Fibroblast of pulmonary artery (primary cell): ENCODE results near the gene CPN2.

Source experiments
- DNase-seq: peaks from one replicate; pipeline ENCODE4 v3.0.0-alpha.2; 2010; ENCODE audit warnings: low read depth
- H3K4me3 ChIP-seq: replicated peaks from 2 replicates; pipeline ENCODE4 v1.5.1; 2011; ENCODE audit warnings: low read depth, mild to moderate bottlenecking, control low read depth, low read length, moderate library complexity
- TF ChIP-seq, protein P1 (sequence below): IDR thresholded peaks from 2 replicates; pipeline ENCODE4 v1.5.1; 2011; ENCODE audit warnings: mild to moderate bottlenecking, control low read depth, low read length, inconsistent platforms; ENCODE audit errors: missing control alignments

CPN2 gene

DNA sequence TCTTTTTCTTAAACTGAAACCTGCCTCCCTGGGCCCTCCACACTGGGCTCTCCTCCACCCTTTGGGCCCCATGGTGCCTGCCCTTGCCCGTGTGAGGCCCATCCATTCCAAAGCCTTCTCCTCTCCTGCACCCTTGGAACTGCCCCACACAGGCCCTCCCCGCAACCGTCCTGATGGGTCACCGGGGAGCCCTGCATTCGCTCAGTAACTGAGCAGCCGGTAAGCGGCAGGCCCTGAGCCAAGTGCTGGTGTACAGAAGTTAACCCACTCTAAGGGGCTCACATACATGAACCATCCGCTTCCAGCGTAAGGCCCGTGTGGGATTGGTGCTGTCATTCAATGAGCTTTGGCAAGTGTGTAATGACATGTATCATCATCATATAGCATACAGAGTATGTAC is 23.8 kb upstream of the CPN2 start:
- H3K4me3 ChIP-seq = no peak overlapping the region
- TF ChIP-seq, protein P1, sequence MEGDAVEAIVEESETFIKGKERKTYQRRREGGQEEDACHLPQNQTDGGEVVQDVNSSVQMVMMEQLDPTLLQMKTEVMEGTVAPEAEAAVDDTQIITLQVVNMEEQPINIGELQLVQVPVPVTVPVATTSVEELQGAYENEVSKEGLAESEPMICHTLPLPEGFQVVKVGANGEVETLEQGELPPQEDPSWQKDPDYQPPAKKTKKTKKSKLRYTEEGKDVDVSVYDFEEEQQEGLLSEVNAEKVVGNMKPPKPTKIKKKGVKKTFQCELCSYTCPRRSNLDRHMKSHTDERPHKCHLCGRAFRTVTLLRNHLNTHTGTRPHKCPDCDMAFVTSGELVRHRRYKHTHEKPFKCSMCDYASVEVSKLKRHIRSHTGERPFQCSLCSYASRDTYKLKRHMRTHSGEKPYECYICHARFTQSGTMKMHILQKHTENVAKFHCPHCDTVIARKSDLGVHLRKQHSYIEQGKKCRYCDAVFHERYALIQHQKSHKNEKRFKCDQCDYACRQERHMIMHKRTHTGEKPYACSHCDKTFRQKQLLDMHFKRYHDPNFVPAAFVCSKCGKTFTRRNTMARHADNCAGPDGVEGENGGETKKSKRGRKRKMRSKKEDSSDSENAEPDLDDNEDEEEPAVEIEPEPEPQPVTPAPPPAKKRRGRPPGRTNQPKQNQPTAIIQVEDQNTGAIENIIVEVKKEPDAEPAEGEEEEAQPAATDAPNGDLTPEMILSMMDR = no peak
- no peak for DNase-seq

DNA sequence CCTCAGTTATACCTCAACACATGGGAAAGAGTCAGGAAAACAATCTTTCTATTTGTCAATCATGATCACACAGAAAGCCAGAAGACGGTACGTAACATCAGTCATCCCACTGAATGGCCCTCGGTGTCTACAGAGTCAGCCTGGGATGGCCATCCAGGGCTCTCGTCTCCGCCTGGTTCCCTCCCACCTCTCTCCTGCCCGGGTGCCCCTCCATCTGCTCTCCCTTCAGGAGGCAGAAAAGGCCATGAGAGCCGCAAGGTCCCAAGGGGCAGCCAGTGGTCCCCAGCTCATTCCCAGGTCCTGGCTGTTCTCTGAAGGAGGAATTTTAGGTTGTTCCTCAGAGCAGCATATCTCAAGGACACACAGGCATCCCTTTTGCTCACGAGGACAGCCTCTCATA is 22.8 kb upstream of the CPN2 start:
- H3K4me3 ChIP-seq = no peak overlapping the region
- TF ChIP-seq, protein P1 = no peak
- DNase-seq = no peak

DNA sequence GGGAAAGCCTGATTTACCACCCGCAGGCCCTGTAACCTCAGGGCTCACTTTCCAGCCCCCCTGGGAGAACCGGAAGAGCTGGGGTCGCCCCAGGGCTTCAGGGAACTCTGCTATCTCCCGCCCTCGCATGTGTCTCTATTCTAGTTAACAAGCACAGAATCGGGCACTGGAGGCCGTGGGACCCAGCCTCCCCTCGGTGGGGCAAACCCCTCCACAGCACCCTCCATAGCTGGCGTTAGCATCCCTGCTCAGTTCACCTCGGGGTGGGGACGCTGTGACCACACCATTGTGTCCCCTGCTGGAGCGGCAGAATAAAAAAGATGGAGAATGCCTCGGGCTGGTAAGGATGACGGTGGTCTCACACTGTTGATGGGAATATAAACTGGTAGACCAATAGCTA is 21.9 kb upstream of the CPN2 start:
- no peak overlapping the region for H3K4me3 ChIP-seq
- DNase-seq = no peak
- TF ChIP-seq, protein P1 = no peak

DNA sequence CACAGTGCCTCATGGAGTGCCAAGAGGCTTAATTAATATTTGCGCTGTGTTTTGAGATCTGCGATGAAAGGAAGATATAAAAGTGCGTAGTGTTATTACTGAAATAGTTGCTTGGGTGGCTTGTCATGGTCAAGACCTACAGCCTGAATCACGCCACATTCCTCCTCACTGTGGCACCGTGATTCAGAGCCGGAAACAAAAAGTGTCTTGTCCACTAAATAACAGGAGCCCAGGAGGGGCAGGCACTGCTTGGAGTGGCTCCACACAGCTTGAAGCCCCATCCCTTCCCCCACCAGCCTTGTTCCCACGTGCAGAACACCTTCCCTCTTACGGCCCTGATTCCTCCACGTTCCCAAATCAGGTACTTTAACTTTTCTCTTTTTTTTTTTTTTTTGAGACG is 19.6 kb upstream of the CPN2 start:
- TF ChIP-seq, protein P1 = no peak
- DNase-seq = no peak

DNA sequence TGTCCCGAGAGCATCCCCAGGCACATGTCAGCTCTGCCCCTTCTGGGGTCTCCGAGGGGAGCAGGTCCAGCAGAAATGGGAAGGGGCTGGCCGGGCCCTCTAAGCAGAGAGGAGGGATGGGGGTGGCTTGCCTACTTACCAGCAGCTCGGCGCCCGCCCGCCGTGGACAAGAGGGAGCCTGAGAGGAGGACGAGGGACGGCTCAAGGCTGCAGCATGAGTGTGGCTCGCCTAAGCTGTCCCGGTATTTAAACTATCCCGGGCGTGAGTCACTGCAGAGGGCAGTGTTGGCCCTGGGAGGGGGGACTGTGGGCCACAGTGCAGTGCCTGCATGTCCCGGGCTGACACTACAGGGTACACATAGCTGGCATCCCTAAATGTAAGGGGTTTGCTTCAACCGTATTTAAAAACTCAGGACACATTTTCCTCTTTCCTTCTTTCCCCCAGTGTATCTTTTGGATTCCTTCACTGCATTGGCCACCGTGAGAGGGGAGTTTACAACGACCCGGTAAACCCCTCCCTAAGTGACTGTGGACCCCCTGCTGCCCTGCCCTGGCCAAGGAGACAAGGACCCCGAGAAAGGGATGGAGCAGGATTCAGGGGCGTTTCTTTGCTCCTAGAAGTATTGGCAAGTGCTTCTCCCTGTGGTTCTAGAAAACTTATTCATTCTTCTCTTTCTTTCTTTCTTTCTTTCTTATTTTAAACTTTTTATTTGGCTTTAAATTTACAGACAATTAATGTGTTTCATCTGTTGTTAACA is 18.6 kb upstream of the CPN2 start, which contains the start of gene LRRC15:
LRRC15 (minus strand) TSS at position 222 of the 758 bp plus-strand sequence. CDS start 8,700 bp downstream, outside the sequence.
- DNase-seq = peak; percentile 45
- TF ChIP-seq, protein P1 = no peak
- H3K4me3 ChIP-seq = no peak within 1 kb of the TSS

More for the DNA sequence above, 19.6 kb upstream of the CPN2 start:
- H3K4me3 ChIP-seq = no peak overlapping the region

DNA sequence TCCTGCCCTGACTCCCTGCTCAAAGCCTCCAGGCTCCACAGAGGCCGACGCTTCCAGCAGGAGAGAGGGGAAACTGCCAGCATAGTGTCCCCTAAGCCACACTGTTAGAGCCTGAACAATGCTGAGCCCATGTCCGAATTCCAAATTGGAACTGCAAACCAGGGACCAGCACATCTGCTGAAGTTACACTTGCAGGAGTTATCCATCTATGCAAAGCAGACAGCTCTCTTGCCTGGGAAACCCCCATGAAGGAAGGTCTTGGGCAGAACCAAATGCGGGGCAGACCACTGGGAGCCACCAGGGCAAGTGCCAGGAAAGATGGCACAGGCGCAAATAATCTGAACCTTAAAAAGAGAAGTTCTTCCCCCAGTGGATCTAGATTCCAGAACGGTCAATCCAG is 17.8 kb upstream of the CPN2 start:
- TF ChIP-seq, protein P1 = no peak
- no peak for DNase-seq
- no peak overlapping the region for H3K4me3 ChIP-seq
